Psoas muscle (tissue), 8 donors: ENCODE measurements around the gene CCDC6. TPM values are rescaled to one million over a fixed set of nuclear protein-coding genes. Genes with fewer than 3 reads are reported as not detected.
"Not testable (repeated sequence)": the region's sequence is repeated elsewhere in the genome, so short reads cannot be mapped to it uniquely, and the experiment has no call there.

Source experiments
- ATAC-seq, 4 donors: fragments of 200-7000 bp; cut with Tn5 transposase; one replicate each; pipeline ENCODE4 v1.9.1; 2020; ENCODE audit warnings: moderate library complexity in 3 of 4, mild to moderate bottlenecking in 2 of 4
- DNase-seq, 2 donors: peaks; one replicate each; pipeline ENCODE4 v3.0.0-alpha.2; 2020
- H3K27ac ChIP-seq: fragments of 200-600 bp; one replicate; pipeline ENCODE4 v1.8.0; 2022
- H3K27me3 ChIP-seq, 3 donors: fragments of 200-600 bp in 1 of 3; one replicate each; pipeline versions ENCODE4 v1.6.1 to v1.8.0; 2013 to 2022; ENCODE audit warnings: low read length in 2 of 3, mild to moderate bottlenecking in 2 of 3, moderate library complexity in 1 of 3; ENCODE audit not compliant: insufficient read depth in 3 of 3
- H3K36me3 ChIP-seq, 2 donors: fragments of 200-600 bp in 1 of 2; one replicate each; pipeline versions ENCODE4 v1.6.1 to v1.8.0; 2013 to 2022; ENCODE audit warnings: low read depth in 1 of 2, mild to moderate bottlenecking in 1 of 2, moderate library complexity in 1 of 2; ENCODE audit not compliant: insufficient read depth in 1 of 2
- H3K4me1 ChIP-seq: fragments of 200-600 bp; one replicate; pipeline ENCODE4 v1.8.0; 2022
- H3K4me3 ChIP-seq: fragments of 200-600 bp; one replicate; pipeline ENCODE4 v1.8.0; 2022; ENCODE audit warnings: mild to moderate bottlenecking
- H3K9me3 ChIP-seq: fragments of 200-600 bp; one replicate; pipeline ENCODE4 v1.8.0; 2022
- CTCF ChIP-seq: fragments of 200-600 bp; IDR thresholded peaks from one replicate; pipeline ENCODE4 v1.8.0; 2022; ENCODE audit warnings: antibody characterized with exemption
- WGBS, 3 donors: extraction: QIAGEN DNeasy Blood & Tissue Kit; methylation state at CpG; one replicate each; pipeline versions ENCODE4 v1.1.6 to v1.1.7; 2013; 5-methylcytosine and 5-hydroxymethylcytosine counted together
- intact Hi-C, 2 donors: fragments of 100-400 bp; cut with DNase I; formaldehyde crosslinking; loops; one replicate each; pipeline versions ENCODE4 v1.11.0 to v1.14.2; 2022
- polyA plus RNA-seq, 3 donors: library from polyadenylated mRNA; stranded (reverse); fragments of 200-250 nt; gene quantifications; one replicate each; pipeline ENCODE4 v1.2.3, GENCODE V29; 2013
- total RNA-seq, 4 donors: library from RNA; stranded (reverse); fragmentation: NEBNext Ultra II Directional in 2 of 4; extraction: Animal tissue kit (Norgen Biotek cat#: 25700) in 2 of 4; gene quantifications; one replicate each; pipeline versions ENCODE4 v1.2.1 to v1.2.4, GENCODE V29; 2021 to 2023
- donor health status: healthy with polysubstance abuse.
- donor health status: DM: no; HTN: no; CAD: no; lungs with moderate emphysema.
- donor health status: Bipolar disorder and iron deficiency.
- donor health status: healthy.
- donor health status: DM: yes; HTN: yes; CAD: no.
- donor health status: DM: no; HTN: no; CAD: no.
- donor health status: DM: no; HTN: no; CAD: no.
- donor health status: DM: yes; HTN: yes; CAD: no.

The CCDC6 gene
- total and polyA plus RNA-seq, 7 donors = 9.2 to 40.1 (median 16.2) TPM

GRCh38 chr10:59887972-59888640 is 18.2 kb downstream of the CCDC6 start:
- Histone ChIP-seq H3K27me3 (no peaks in the 10 kb centered on the region), H3K9me3 (no peaks in the 10 kb centered on the region), H3K36me3 (peaks cover 0 to 10% of the 10 kb centered on the region in 2 donors), H3K4me1 (peaks cover 29% of the 10 kb centered on the region), H3K4me3 (no peak overlapping the region), H3K27ac (no peak overlapping the region)
- 84 to 89% (median 85%) methylated on average over 6 of the region's 6 CpGs for WGBS, 3 donors
- DNase-seq (no peak), ATAC-seq (no peak)
- TF ChIP-seq CTCF = no peak
- intact Hi-C loops = no loop called here

- DNase-seq = no peak
- Histone ChIP-seq H3K27me3 (no peaks in the 10 kb centered on the region), H3K36me3 (peaks cover 0 to 10% of the 10 kb centered on the region in 2 donors), H3K9me3 (no peaks in the 10 kb centered on the region), H3K4me3 (no peak overlapping the region), H3K4me1 (peaks cover 19% of the 10 kb centered on the region), H3K27ac (no peak overlapping the region)
- WGBS, 3 donors = 82 to 90% (median 84%) methylated on average over 5 of the region's 5 CpGs
- ATAC-seq = no peak
- intact Hi-C loops = no loop called here
- no peak for TF ChIP-seq CTCF
These were observed 19.4 kb downstream of the CCDC6 start for GRCh38 chr10:59887006-59887405.

- peaks cover 11% of the 10 kb centered on the region for H3K4me1 ChIP-seq
- 69 to 71% (median 71%) methylated on average over 7 to 8 of the region's 8 CpGs for WGBS, 3 donors
These were observed 20.8 kb downstream of the CCDC6 start for GRCh38 chr10:59885430-59886134.

GRCh38 chr10:59884893-59885292 is 21.5 kb downstream of the CCDC6 start:
- H3K4me3 ChIP-seq, intact Hi-C loops, H3K27ac ChIP-seq, H3K36me3 ChIP-seq, DNase-seq, ATAC-seq, H3K27me3 ChIP-seq, H3K9me3 ChIP-seq: not testable (repeated sequence)
- 90 to 95% (median 91%) methylated on average over 8 of the region's 8 CpGs for WGBS, 3 donors
- peaks cover 14% of the 10 kb centered on the region for H3K4me1 ChIP-seq

More at GRCh38 chr10:59885430-59886134, 20.8 kb downstream of the CCDC6 start:
- peaks cover 0 to 10% of the 10 kb centered on the region in 2 donors for H3K36me3 ChIP-seq
- ATAC-seq = no peak
- no peak overlapping the region for H3K4me3 ChIP-seq
- H3K9me3 ChIP-seq = no peaks in the 10 kb centered on the region
- intact Hi-C loops = no loop called here
- TF ChIP-seq CTCF = no peak
- no peak for DNase-seq
- no peaks in the 10 kb centered on the region for H3K27me3 ChIP-seq
- no peak overlapping the region for H3K27ac ChIP-seq

GRCh38 chr10:59881640-59882039 is 24.7 kb downstream of the CCDC6 start:
- intact Hi-C loops = no loop called here
- Histone ChIP-seq H3K36me3 (no peaks in the 10 kb centered on the region), H3K27me3 (no peaks in the 10 kb centered on the region), H3K4me3 (no peak overlapping the region), H3K4me1 (peaks cover 45% of the 10 kb centered on the region), H3K27ac (no peak overlapping the region), H3K9me3 (no peaks in the 10 kb centered on the region)
- no peak for TF ChIP-seq CTCF
- DNase-seq (no peak), ATAC-seq (no peak)
- WGBS, 3 donors = 69 to 75% (median 75%) methylated on average over 5 to 6 of the region's 6 CpGs
